K562 (cell line): ENCODE data around the gene PYGM. TPM values are rescaled to one million over a fixed set of nuclear protein-coding genes. Genes with fewer than 3 reads are reported as not detected.
A peak's percentile ranks its signal among the peaks of the same experiment; 100 is the strongest.

ENCODE experiments used
- ATAC-seq: fragments of 200-7000 bp; cut with Tn5 transposase; 3 replicates; pipeline ENCODE4 v1.9.1; 2020; ENCODE audit warnings: moderate library complexity
- BruUV-seq: library from RNA; stranded (reverse); fragments of 400-500 nt; replicated peaks from 2 replicates; lab custom pipeline; 2021; lab: Mats Ljungman, UMichigan
- CTCF ChIA-PET: fragments of 300-600 bp; formaldehyde crosslinking; extraction: SDS; loops from one replicate; lab custom pipeline; 2021; ENCODE audit warnings: low intra/inter-chr PET ratio; lab: Yijun Ruan, JAX
- POLR2A ChIA-PET: fragments of 300-600, 350-650 bp; sonication (Branson Sonifier 250); formaldehyde crosslinking; extraction: SDS; loops from one replicate; lab custom pipeline; 2021; ENCODE audit warnings: antibody characterized with exemption, inconsistent platforms; lab: Yijun Ruan, JAX
- DNase-seq, 4 experiments: peaks; one replicate each; pipeline versions ENCODE4 v3.0.0 to v3.0.0-alpha.2; 2011 to 2018; ENCODE audit warnings: low spot score in 3 of 4, mixed read lengths in 3 of 4; ENCODE audit errors: extremely low read depth in 1 of 4
- FAIRE-seq: peaks from 2 replicates; lab custom pipeline; 2011; peaks lifted over from hg19 to GRCh38; lab: Jason Lieb, UNC
- H2AFZ ChIP-seq: 2 replicates; pipeline ENCODE4 v1.6.0; 2011; ENCODE audit warnings: low read depth, low read length, control low read depth, inconsistent platforms
- H3K27ac ChIP-seq: fragments of 200-600 bp; 3 replicates; pipeline ENCODE4 v1.8.0; 2011; ENCODE audit warnings: low read depth, mild to moderate bottlenecking, control low read depth, inconsistent platforms, low read length, moderate library complexity, mixed read lengths; ENCODE audit errors: extremely low read depth
- H3K27me3 ChIP-seq, 2 experiments: fragments of 300-600 bp in 1 of 2; 2 replicates in 1 of 2; 3 replicates in 1 of 2; pipeline versions ENCODE4 v1.6.0 to v1.8.0; 2011; ENCODE audit warnings: inconsistent platforms in 2 of 2, low read length in 2 of 2, mild to moderate bottlenecking in 1 of 2, mixed read lengths in 1 of 2, moderate library complexity in 1 of 2; ENCODE audit not compliant: control insufficient read depth in 2 of 2, insufficient read depth in 2 of 2
- H3K36me3 ChIP-seq: fragments of 300-600 bp; 3 replicates; pipeline ENCODE4 v1.8.0; 2011; ENCODE audit warnings: mild to moderate bottlenecking, low read length, inconsistent platforms; ENCODE audit not compliant: control insufficient read depth, insufficient read depth
- H3K4me1 ChIP-seq, 2 experiments: fragments of 200-600 bp in 1 of 2; replicated peaks in 1 of 2; 2 replicates in 1 of 2; 3 replicates in 1 of 2; pipeline versions ENCODE4 v1.5.1 to v1.8.0; 2011; ENCODE audit warnings: inconsistent platforms in 2 of 2, low read length in 2 of 2, mild to moderate bottlenecking in 1 of 2, mixed read lengths in 1 of 2, moderate library complexity in 1 of 2; ENCODE audit not compliant: control insufficient read depth in 2 of 2, insufficient read depth in 2 of 2
- H3K4me2 ChIP-seq: 2 replicates; pipeline ENCODE4 v1.6.1; 2011; ENCODE audit warnings: low read length, control low read depth, inconsistent platforms, mixed read lengths; ENCODE audit not compliant: insufficient read depth
- H3K4me3 ChIP-seq: fragments of 200-600 bp; sonication (generic), shearing (Covaris generic); 2 replicates; pipeline ENCODE4 v1.5.1; 2016; ENCODE audit warnings: control low read depth, inconsistent platforms
- H3K79me2 ChIP-seq: fragments of 200-600 bp; 3 replicates; pipeline ENCODE4 v1.8.0; 2011; ENCODE audit warnings: low read length, inconsistent platforms; ENCODE audit not compliant: control insufficient read depth, insufficient read depth
- H3K9ac ChIP-seq, 2 experiments: 2 replicates each; pipeline versions ENCODE4 v1.6.0 to v1.6.1; 2011; ENCODE audit warnings: low read depth in 2 of 2, low read length in 2 of 2, control low read depth in 1 of 2, inconsistent platforms in 1 of 2, mild to moderate bottlenecking in 1 of 2, mixed read lengths in 1 of 2; ENCODE audit not compliant: insufficient read depth in 1 of 2
- H3K9me1 ChIP-seq: one replicate; pipeline ENCODE4 v1.6.0; 2011; ENCODE audit warnings: inconsistent platforms, mild to moderate bottlenecking, low read length, moderate library complexity; ENCODE audit not compliant: control insufficient read depth, insufficient read depth
- H3K9me3 ChIP-seq: replicated peaks from 2 replicates; pipeline ENCODE4 v1.5.1; 2011; ENCODE audit warnings: low read depth, low read length, inconsistent platforms; ENCODE audit not compliant: control insufficient read depth, insufficient read depth
- H4K20me1 ChIP-seq: replicated peaks from 2 replicates; pipeline ENCODE4 v1.6.1; 2011; ENCODE audit warnings: low read length, inconsistent platforms, mixed read lengths; ENCODE audit not compliant: control insufficient read depth, insufficient read depth
- CHCHD3 ChIP-seq: fragments of 250-450 bp; sonication (Bioruptor Pico); IDR thresholded peaks from 2 replicates; pipeline ENCODE4 v2.1.2; 2022; ENCODE audit warnings: mild to moderate bottlenecking
- KLF13 ChIP-seq: fragments of 450-650 bp; IDR thresholded peaks from 2 replicates; pipeline ENCODE4 v1.6.1; 2016; ENCODE audit warnings: missing genetic modification characterization, low read depth, mild to moderate bottlenecking, missing compliant biosample characterization, moderate library complexity, borderline replicate concordance
- NEUROD1 ChIP-seq: fragments of 150-350 bp; IDR thresholded peaks from 2 replicates; pipeline ENCODE4 v1.6.1; 2014; ENCODE audit warnings: borderline replicate concordance, low read length, low read depth; ENCODE audit not compliant: partially characterized antibody
- TEAD1 ChIP-seq, 2 experiments: fragments of 450-650 bp in 1 of 2; sonication (generic) in 1 of 2; formaldehyde crosslinking; IDR thresholded peaks; 2 replicates each; pipeline versions ENCODE4 v1.4.0 to v1.8.0; 2020 to 2022; ENCODE audit warnings: mild to moderate bottlenecking in 2 of 2, missing genetic modification reagents in 1 of 2
- ZC3H8 ChIP-seq: fragments of 450-650 bp; IDR thresholded peaks from 2 replicates; pipeline ENCODE4 v1.6.1; 2017
- ZNF143 ChIP-seq: sonication (generic); formaldehyde crosslinking; IDR thresholded peaks from 2 replicates; pipeline ENCODE4 v1.9.0; 2022; ENCODE audit warnings: mild to moderate bottlenecking, missing genetic modification reagents
- ZNF263 ChIP-seq: sonication (generic); formaldehyde crosslinking; IDR thresholded peaks from 2 replicates; pipeline ENCODE4 v1.8.0; 2022; ENCODE audit warnings: mild to moderate bottlenecking, missing genetic modification reagents, borderline replicate concordance
- WGBS: fragments of 100-300 bp; shearing (Covaris generic); methylation state at CpG from one replicate; pipeline ENCODE4 v1.1.6; 2016; ENCODE audit warnings: low coverage, mixed read lengths; ENCODE audit not compliant: insufficient coverage; ENCODE audit errors: missing lambda C conversion rate; 5-methylcytosine and 5-hydroxymethylcytosine counted together
- in situ Hi-C: fragments of 300-500 bp; cut with MboI; formaldehyde crosslinking; loops from 4 replicates; pipeline ENCODE4 v1.15.0; 2018; ENCODE audit warnings: inconsistent platforms, mixed read lengths
- intact Hi-C: fragments of 100-400 bp; cut with micrococcal nuclease; formaldehyde crosslinking; loops from 2 replicates; pipeline ENCODE4 v1.14.2; 2022
- polyA plus RNA-seq, 8 experiments: library from polyadenylated mRNA; depleted of rRNA in 4 of 8; stranded (reverse) in 5 of 8; unstranded in 3 of 8; fragments of >200 nt; fragmentation: Nextera tagmentation in 2 of 8; fragmentation: Illumina TruSeq in 1 of 8; extraction: Ambion mirVana in 2 of 8; extraction: Trizol in 1 of 8; gene quantifications; 2 replicates each; pipeline versions ENCODE4 v1.2.1 to v1.2.3, GENCODE V29; 2011 to 2014; ENCODE audit warnings: inconsistent platforms in 1 of 8, missing spikeins in 1 of 8
- total RNA-seq, 7 experiments: library from RNA; depleted of rRNA in 6 of 7; stranded (reverse); fragments of >200 nt in 6 of 7; fragmentation: Illumina TruSeq in 2 of 7; extraction: Trizol in 2 of 7; gene quantifications; 2 replicates each; pipeline versions ENCODE4 v1.2.1 to v1.2.3, GENCODE V29; 2011 to 2021; ENCODE audit warnings: low replicate concordance in 1 of 7
- TF ChIP-seq, protein P1 (sequence below): fragments of 450-650 bp; IDR thresholded peaks from 2 replicates; pipeline ENCODE4 v1.6.1; 2018; ENCODE audit not compliant: partially characterized antibody
- TF ChIP-seq, protein P2 (sequence below): conservative IDR thresholded peaks from 2 replicates; pipeline ENCODE4 v1.6.1; 2011; ENCODE audit warnings: low read depth, mild to moderate bottlenecking, low read length; ENCODE audit not compliant: control insufficient read depth
- TF ChIP-seq, protein P3 (sequence below): fragments of 200-800 bp; sonication (Bioruptor generic); IDR thresholded peaks from 2 replicates; pipeline ENCODE4 v1.6.1; 2017; ENCODE audit warnings: missing genetic modification characterization, missing compliant biosample characterization

The PYGM gene
- total and polyA plus RNA-seq, 9 of the 15 experiments (the other 6 are each of a cell fraction or from before 2014, with no cell fraction given), result 0.07 to 1.5 (median 0.68) TPM

DNA sequence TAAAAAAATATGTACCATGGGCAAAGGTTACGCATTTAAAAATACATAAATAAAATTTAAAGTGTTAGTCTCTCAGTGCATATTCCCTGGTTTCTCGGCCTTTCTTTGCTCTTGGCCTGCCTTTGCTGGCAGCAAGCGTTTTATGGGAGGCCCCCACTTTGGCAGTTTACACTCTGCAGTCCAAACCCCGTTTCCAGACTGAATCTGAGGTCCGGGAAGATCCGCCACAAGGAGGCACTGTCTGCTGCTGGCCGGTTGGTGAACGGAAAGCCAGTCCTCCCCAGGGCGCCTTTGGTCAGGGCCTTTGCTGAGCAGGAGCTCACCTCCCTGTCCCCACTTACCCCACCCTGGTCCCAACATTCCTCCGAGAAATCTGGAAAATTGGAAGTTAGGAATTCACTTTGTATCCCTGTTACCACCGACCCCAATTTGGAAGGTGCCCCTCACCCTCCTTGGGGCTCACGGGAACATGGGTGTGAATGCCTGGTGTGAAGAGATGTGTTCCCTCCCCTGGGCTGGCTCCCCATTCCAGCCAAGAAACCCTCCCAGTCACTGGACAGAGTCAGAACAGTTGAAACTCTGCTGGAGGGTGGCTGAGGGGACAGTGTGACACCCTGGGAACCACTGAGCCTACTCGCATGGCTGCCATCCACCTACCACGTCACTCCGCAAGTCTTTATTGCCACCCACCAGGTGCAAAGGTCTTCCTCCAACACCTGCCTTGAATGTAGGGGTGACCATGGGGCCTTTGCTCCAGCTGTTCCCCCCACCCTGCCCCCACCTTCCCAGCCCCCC, 27.9 kb upstream of the PYGM start:
- Histone ChIP-seq H2AFZ (peak overlapping the region; percentile 46), H3K4me3 (no peak overlapping the region), H3K27me3 (no peaks in the 10 kb centered on the region), H3K36me3 (no peaks in the 10 kb centered on the region), H3K4me2 (no peak overlapping the region), H4K20me1 (no peaks in the 10 kb centered on the region), H3K4me1 (peaks cover 3 to 17% of the 10 kb centered on the region in 2 experiments; a peak in 4 of 5 replicates), H3K9me1 (no peaks in the 10 kb centered on the region), H3K9me3 (no peaks in the 10 kb centered on the region), H3K79me2 (no peaks in the 10 kb centered on the region), H3K9ac (peak overlapping the region in 1 of 2 experiments; percentile 66; a peak in 1 of 4 replicates), H3K27ac (no peak overlapping the region)
- intact Hi-C loops, result loop anchor here (1.0 to 5.0 kb wide), 3 partner anchors 60 to 209 kb away; partner anchors contain the start of gene BATF2
- ChIA-PET CTCF (interaction anchor here (0.7 to 2.4 kb wide), 4 partner anchors 16 to 274 kb away, joined by 3 to 13 read pairs (median 6); partner anchors contain the start of gene CDC42BPG), POLR2A (interaction anchor here (0.6 to 2.5 kb wide), 5 partner anchors 9 to 90 kb away, joined by 3 to 12 read pairs (median 3); partner anchors contain the start of gene SF1)
- ATAC-seq (peak; percentile 98), FAIRE-seq (peak; percentile 91), DNase-seq (peak; percentile 71 to 85 (median 77))
- 34% methylated on average over 15 of the region's 15 CpGs for WGBS
- BruUV-seq, result no TSS peak
- in situ Hi-C loops, result loop anchor here (5.0 kb wide), 1 partner anchor 105 kb away; no protein-coding TSS in a partner anchor
- TF ChIP-seq ZNF143 (CRISPR knock-in tag) (no peak), KLF13 (no peak), ZNF263 (peak; percentile 86), NEUROD1 (peak; percentile 36), CHCHD3 (CRISPR knock-in tag) (no peak), TEAD1 (CRISPR knock-in tag; IDR thresholded peaks at IDR 0.05) (0 out of 4 replicates have a peak, but pooled peaks of 1 of the 2 experiments have one; percentile 31), ZC3H8 (no peak)
- TF ChIP-seq, protein P1, sequence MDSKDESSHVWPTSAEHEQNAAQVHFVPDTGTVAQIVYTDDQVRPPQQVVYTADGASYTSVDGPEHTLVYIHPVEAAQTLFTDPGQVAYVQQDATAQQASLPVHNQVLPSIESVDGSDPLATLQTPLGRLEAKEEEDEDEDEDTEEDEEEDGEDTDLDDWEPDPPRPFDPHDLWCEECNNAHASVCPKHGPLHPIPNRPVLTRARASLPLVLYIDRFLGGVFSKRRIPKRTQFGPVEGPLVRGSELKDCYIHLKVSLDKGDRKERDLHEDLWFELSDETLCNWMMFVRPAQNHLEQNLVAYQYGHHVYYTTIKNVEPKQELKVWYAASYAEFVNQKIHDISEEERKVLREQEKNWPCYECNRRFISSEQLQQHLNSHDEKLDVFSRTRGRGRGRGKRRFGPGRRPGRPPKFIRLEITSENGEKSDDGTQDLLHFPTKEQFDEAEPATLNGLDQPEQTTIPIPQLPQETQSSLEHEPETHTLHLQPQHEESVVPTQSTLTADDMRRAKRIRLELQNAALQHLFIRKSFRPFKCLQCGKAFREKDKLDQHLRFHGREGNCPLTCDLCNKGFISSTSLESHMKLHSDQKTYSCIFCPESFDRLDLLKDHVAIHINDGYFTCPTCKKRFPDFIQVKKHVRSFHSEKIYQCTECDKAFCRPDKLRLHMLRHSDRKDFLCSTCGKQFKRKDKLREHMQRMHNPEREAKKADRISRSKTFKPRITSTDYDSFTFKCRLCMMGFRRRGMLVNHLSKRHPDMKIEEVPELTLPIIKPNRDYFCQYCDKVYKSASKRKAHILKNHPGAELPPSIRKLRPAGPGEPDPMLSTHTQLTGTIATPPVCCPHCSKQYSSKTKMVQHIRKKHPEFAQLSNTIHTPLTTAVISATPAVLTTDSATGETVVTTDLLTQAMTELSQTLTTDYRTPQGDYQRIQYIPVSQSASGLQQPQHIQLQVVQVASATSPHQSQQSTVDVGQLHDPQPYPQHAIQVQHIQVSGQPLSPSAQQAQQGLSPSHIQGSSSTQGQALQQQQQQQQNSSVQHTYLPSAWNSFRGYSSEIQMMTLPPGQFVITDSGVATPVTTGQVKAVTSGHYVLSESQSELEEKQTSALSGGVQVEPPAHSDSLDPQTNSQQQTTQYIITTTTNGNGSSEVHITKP, result peak; percentile 30
- TF ChIP-seq, protein P2, sequence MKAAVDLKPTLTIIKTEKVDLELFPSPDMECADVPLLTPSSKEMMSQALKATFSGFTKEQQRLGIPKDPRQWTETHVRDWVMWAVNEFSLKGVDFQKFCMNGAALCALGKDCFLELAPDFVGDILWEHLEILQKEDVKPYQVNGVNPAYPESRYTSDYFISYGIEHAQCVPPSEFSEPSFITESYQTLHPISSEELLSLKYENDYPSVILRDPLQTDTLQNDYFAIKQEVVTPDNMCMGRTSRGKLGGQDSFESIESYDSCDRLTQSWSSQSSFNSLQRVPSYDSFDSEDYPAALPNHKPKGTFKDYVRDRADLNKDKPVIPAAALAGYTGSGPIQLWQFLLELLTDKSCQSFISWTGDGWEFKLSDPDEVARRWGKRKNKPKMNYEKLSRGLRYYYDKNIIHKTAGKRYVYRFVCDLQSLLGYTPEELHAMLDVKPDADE, result no peak
- TF ChIP-seq, protein P3, sequence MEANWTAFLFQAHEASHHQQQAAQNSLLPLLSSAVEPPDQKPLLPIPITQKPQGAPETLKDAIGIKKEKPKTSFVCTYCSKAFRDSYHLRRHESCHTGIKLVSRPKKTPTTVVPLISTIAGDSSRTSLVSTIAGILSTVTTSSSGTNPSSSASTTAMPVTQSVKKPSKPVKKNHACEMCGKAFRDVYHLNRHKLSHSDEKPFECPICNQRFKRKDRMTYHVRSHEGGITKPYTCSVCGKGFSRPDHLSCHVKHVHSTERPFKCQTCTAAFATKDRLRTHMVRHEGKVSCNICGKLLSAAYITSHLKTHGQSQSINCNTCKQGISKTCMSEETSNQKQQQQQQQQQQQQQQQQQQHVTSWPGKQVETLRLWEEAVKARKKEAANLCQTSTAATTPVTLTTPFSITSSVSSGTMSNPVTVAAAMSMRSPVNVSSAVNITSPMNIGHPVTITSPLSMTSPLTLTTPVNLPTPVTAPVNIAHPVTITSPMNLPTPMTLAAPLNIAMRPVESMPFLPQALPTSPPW (CRISPR knock-in tag), result peak; percentile 29; the same call in 1 of the 2 replicates
